HG02884 (cell line): ENCODE data around the gene TTLL10.

ENCODE experiments used
- ATAC-seq: cut with Tn5 transposase; IDR thresholded peaks from one replicate; pipeline ENCODE4 v1.9.1; 2021; ENCODE audit warnings: mild to moderate bottlenecking, moderate library complexity; ENCODE audit not compliant: unreplicated experiment

Gene TTLL10

GRCh38 chr1:1173793-1174415 lies at the start of gene TTLL10:
TSS of gene TTLL10 (plus strand) at chr1:1173880. CDS start at chr1:1179216, 5,336 bp downstream.
- ATAC-seq: no peak

GRCh38 chr1:1124508-1124785 lies 49.2 kb upstream of the TTLL10 start:
- ATAC-seq: no peak

- no peak for ATAC-seq
Measured at GRCh38 chr1:1124786-1125642, 48.7 kb upstream of the TTLL10 start.

- no peak for ATAC-seq
Measured at GRCh38 chr1:1125945-1126344, 47.7 kb upstream of the TTLL10 start.

GRCh38 chr1:1127551-1128451 lies 45.9 kb upstream of the TTLL10 start:
- no peak for ATAC-seq

GRCh38 chr1:1128454-1129139 lies 45.1 kb upstream of the TTLL10 start:
- ATAC-seq: no peak

GRCh38 chr1:1129381-1129821 lies 44.3 kb upstream of the TTLL10 start:
- ATAC-seq: no peak

- ATAC-seq: no peak
Measured at GRCh38 chr1:1130206-1131120, 43.2 kb upstream of the TTLL10 start.

GRCh38 chr1:1132042-1132950 lies 41.4 kb upstream of the TTLL10 start:
- ATAC-seq: no peak

- no peak for ATAC-seq
Measured at GRCh38 chr1:1132956-1133750, 40.5 kb upstream of the TTLL10 start.

- ATAC-seq: no peak
Measured at GRCh38 chr1:1134300-1134970, 39.2 kb upstream of the TTLL10 start.

GRCh38 chr1:1135339-1136136 lies 38.1 kb upstream of the TTLL10 start:
- ATAC-seq: no peak

- no peak for ATAC-seq
Measured at GRCh38 chr1:1136547-1137230, 37.0 kb upstream of the TTLL10 start.

GRCh38 chr1:1137256-1138045 lies 36.2 kb upstream of the TTLL10 start:
- no peak for ATAC-seq

- no peak for ATAC-seq
Measured at GRCh38 chr1:1140673-1141072, 33.0 kb upstream of the TTLL10 start.
